ENCODE data around the gene MCM10. TPM values are rescaled to one million over a fixed set of nuclear protein-coding genes. Genes with fewer than 3 reads are reported as not detected.
"Not testable (repeated sequence)": the region's sequence is repeated elsewhere in the genome, so short reads cannot be mapped to it uniquely, and the experiment has no call there.

MCM10 gene
- 2.9 and 13.2 TPM in 2 replicates for total RNA-seq

- peak; percentile 97 for DNase-seq (ENCODE audit: extremely low read depth, low read depth, low spot score)
Measured at GRCh38 chr10:13160934-13161856, at the start of gene MCM10. MCM10 (plus strand) TSS chr10:13161558; CDS start chr10:13164203, 2,645 bp downstream.

DNA sequence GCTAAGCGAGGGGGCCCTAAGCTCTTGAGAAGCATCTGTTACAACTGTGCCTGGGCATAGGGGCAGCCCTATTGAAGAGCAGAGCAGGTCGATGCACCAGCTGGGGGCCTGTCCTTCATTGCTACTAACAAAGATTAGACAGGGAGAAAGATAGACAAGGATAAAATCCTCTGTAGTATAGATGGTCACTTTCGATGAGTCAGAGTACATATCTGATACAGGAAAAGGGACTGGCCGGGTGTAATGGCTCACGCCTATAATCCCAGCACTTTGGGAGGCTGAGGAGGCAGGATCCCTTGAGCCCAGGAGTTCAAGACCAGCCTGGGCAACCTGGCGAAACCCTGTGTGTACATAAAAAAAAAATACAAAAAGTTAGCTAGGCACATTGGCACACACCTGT, 47.8 kb upstream of the MCM10 start:
- no peak for DNase-seq (ENCODE audit: extremely low read depth, low read depth, low spot score)

DNA sequence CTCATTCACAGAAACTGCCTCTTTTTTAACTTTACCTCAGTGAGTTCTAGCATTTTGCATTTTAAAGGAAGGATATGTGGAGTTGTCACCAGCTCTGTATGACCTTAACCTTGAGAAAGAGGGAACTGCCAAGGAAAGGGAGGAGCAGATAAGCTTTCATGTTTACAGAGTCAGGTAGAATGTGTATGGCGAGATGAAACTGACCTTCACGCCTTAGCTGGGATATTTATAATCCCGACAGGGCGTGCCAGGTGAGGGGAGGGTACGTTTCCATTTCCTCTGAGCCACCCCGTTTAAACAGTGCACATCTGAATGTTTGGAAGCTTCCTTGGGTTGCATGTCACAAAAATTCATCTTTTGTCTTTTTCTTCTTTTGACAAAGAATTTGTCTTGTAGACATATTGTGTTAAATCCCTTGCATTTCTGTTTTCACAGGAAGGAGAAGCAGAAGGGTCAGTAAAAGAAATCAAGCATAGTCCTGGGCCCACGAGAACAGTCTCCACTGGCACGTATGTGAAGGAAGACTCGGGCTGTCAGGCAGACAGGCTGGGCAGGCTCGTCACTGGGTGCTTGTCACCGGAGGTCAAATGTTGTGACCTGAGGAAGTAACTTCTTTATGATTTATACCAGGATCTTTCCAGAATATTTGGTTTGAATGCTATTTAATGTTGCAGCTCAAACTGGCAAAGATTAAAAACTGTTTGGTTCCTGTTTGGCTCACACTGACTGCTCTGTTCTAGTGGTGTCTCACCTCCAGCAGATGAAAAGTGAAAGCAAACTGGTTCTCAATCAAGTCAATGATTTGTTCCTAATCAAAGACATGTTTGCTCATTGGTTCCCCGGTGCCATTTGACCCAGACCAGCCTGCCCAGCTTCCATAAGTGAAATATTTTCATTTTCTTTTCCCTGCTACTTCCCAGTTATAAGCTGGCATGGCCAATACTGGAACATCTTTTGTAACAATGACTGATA, 45.2 kb upstream of the MCM10 start:
- DNase-seq (ENCODE audit: extremely low read depth, low read depth, low spot score): no peak

- no peak for DNase-seq (ENCODE audit: extremely low read depth, low read depth, low spot score)
Measured at GRCh38 chr10:13117841-13118783, 43.2 kb upstream of the MCM10 start.

DNA sequence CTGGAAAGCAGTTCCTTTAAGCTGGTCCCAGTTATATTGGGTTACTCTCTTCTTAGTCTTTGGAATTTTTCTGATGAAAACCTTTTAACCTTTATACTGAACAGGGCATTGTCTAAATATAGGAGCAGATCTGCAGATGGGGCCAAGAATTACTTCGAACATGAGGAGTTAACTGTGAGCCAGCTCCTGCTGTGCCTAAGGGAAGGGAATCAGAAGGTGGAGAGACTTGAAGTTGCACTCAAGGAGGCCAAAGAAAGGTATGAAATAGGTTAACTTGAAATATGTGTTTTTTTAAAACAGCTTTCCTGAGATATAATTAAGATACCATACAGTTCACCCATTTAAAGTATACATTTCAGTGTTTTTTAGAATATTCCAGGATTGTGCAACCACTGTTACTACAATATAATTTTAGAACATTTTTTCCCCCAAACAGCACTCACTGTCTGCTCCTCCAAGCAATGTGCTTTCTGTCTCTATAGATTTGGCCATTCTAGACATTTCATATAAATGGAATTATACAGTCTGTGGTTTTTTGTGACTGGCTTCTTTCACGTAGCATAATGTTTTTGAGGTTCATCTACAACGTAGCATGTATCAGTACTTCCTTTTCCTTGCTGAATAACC, 42.5 kb upstream of the MCM10 start:
- DNase-seq (ENCODE audit: extremely low read depth, low read depth, low spot score): no peak

GRCh38 chr10:13120786-13121499, 40.4 kb upstream of the MCM10 start:
- DNase-seq (ENCODE audit: extremely low read depth, low read depth, low spot score): no peak

GRCh38 chr10:13121500-13121854, 39.9 kb upstream of the MCM10 start:
- DNase-seq (ENCODE audit: extremely low read depth, low read depth, low spot score): no peak

DNA sequence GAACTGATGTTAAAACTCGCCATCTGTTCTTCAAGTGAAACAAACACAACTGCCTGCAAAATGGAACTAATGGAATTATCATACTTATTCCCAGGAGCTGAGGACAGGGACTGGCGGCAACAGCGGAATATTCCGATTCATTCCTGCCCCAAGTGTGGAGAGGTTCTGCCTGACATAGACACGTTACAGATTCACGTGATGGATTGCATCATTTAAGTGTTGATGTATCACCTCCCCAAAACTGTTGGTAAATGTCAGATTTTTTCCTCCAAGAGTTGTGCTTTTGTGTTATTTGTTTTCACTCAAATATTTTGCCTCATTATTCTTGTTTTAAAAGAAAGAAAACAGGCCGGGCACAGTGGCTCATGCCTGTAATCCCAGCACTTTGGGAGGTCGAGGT, 24.7 kb upstream of the MCM10 start:
- DNase-seq (ENCODE audit: extremely low read depth, low read depth, low spot score): no peak

DNA sequence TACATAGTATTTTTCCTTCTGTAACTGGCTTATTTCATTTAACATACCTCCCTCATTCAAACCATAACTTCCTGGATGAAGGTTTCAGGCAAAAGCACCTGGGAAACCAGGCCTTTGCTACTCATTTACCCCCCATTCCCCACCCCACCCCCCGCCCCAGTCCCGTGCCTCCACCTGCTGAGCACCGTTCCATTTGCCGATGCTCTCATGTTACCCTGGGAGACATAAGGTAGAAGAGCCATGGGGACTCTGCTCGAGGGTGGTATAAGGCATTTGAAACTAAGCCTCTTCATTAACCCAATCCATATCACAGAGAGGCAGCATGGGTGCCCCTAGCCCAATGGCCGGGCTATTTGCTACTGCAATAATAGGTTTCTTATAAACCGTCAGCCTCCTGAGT, 22.2 kb upstream of the MCM10 start:
- DNase-seq (ENCODE audit: extremely low read depth, low read depth, low spot score): no peak

DNA sequence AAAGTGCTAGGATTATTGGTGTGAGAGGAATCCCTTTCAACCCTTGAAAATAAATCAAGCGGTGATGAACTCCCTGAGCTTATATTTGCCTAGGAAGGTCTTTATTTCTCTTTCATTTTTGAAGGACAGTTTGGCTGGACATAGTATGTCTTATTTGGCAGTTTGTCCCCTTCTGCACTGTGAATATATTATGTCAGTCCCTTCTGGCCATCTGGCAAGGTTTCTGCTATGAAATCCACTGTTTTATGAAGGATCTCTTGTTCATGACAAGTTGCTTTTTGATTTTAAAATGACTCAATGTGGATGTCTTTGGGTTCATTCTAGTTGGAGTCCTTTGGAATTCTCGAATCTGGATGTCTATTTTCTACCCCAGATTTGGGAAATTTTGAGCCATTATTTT, 21.7 kb upstream of the MCM10 start:
- no peak for DNase-seq (ENCODE audit: extremely low read depth, low read depth, low spot score)

DNA sequence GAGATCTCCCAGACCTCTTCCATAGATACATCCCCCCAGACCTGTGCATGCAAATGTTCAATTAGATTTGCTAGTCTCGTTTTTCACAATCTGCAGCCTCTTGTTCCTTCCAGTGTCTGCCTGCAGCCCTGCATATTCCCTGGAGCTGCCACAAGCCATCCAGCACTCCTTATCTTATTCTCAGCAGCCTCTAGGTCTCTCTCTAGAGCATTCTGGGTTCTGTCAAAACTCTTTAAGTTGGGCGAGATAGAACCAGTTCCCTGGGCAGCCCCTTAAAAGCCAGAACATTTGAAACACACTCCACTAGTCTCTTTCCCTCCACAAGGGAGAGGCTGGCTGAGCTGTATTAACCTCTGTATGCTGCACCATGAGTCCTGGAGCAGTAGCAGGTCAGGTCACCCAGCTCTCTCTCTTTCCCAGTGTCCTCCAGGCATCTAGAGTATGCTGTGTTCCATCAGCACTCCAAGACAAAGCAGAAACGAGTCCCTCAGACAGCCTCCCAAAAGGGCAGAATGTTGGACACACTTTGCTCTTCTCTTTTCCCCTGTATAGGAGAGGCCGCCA, 20.6 kb upstream of the MCM10 start:
- no peak for DNase-seq (ENCODE audit: extremely low read depth, low read depth, low spot score)

- DNase-seq (ENCODE audit: extremely low read depth, low read depth, low spot score): no peak
Measured at GRCh38 chr10:13143766-13144165, 17.6 kb upstream of the MCM10 start.

- DNase-seq (ENCODE audit: extremely low read depth, low read depth, low spot score): no peak
Measured at GRCh38 chr10:13144814-13145213, 16.5 kb upstream of the MCM10 start.

DNA sequence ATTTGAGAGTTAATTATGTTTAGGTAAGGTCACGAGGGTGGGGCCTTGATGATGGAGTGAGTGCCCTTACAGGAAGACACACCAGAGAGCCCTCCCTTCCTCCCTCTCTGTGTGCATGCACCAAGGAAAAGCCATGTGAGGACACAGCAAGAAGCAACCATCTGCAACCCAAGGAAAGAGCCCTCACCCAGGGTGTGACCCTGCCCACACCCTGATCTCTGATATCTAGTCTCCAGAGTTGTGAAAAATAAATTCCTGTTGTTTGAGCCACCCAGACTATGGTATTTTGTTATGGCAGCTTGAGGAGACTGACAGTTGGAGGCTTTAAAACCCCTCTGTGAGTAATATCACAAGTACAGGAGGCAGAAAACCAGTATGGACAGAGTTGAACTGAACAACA, 15.0 kb upstream of the MCM10 start:
- no peak for DNase-seq (ENCODE audit: extremely low read depth, low read depth, low spot score)

DNA sequence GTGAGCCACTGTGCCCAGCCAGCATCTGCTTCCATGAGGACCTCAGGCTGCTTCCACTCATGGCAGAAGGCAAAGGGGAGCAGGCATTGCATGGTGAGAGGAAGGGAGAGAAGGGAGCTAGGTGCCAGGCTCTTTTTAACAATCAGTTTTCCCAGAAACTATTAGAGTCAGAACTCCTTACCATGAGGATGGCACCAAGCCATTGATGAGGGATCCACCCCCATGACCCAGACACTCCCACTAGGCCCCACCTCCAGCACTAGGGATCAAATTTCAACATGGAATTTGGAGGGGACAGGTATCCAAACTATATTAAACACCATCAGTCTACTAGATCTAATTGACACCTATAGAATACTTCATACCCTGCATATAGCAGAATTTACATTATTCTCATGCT, 14.2 kb upstream of the MCM10 start:
- no peak for DNase-seq (ENCODE audit: extremely low read depth, low read depth, low spot score)

- no peak for DNase-seq (ENCODE audit: extremely low read depth, low read depth, low spot score)
Measured at GRCh38 chr10:13152296-13152695, 9.1 kb upstream of the MCM10 start.

DNA sequence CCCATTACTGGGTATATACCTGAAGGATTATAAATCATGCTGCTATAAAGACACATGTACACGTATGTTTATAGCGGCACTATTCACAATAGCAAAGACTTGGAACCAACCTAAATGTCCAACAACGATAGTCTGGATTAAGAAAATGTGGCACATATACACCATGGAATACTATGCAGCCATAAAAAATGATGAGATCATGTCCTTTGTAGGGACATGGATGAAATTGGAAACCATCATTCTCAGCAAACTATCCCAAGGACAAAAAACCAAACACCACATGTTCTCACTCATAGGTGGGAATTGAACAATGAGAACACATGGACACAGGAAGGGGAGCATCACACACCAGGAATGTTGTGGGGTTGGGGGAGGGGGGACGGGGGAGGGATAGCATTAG, 5.5 kb upstream of the MCM10 start:
- DNase-seq (ENCODE audit: extremely low read depth, low read depth, low spot score): not testable (repeated sequence)

- DNase-seq (ENCODE audit: extremely low read depth, low read depth, low spot score): no peak
Measured at GRCh38 chr10:13158401-13158800, 3.0 kb upstream of the MCM10 start.

GRCh38 chr10:13161857-13162271, 506 bp downstream of the MCM10 start:
- DNase-seq (ENCODE audit: extremely low read depth, low read depth, low spot score): no peak

Measured in glomerular endothelial cell (primary cell).